Measurements from ENCODE around the gene PCSK5. TPM values are rescaled to one million over a fixed set of nuclear protein-coding genes. Genes with fewer than 3 reads are reported as not detected.

Gene PCSK5
- total and polyA plus RNA-seq, 4 donors, result 0.58 to 3.6 (median 0.82) TPM

- TF ChIP-seq FOXA1 (IDR thresholded peaks at IDR 0.05) (no peak), ZBTB33 (IDR thresholded peaks at IDR 0.05) (no peak), HNF4A (conservative IDR thresholded peaks at IDR 0.05) (no peak), GABPA (IDR thresholded peaks at IDR 0.05 in 1 of 2, conservative IDR thresholded peaks at IDR 0.05 in 1 of 2) (no peak), MAX (IDR thresholded peaks at IDR 0.05) (no peak), ATF3 (IDR thresholded peaks at IDR 0.05) (no peak), JUND (IDR thresholded peaks at IDR 0.05) (no peak), HNF4G (IDR thresholded peaks at IDR 0.05) (no peak), REST (IDR thresholded peaks at IDR 0.05) (no peak), EGR1 (IDR thresholded peaks at IDR 0.05; ENCODE audit: low read depth in 2 of 2) (no peak), NR2F2 (IDR thresholded peaks at IDR 0.05) (no peak), RAD21 (IDR thresholded peaks at IDR 0.05) (no peak), CTCF (IDR thresholded peaks at IDR 0.05; ENCODE audit: low read depth, low read length, missing input control) (no peak), SP1 (IDR thresholded peaks at IDR 0.05) (no peak), RXRA (IDR thresholded peaks at IDR 0.05) (no peak), FOXA2 (IDR thresholded peaks at IDR 0.05) (no peak), YY1 (IDR thresholded peaks at IDR 0.05) (no peak), TAF1 (conservative IDR thresholded peaks at IDR 0.05) (no peak)
- Histone ChIP-seq H3K4me1 (ENCODE audit: control insufficient read depth in 4 of 4, insufficient read depth in 4 of 4, low read length in 3 of 4) (peaks cover 0 to 27% (median 25%) of the 10 kb centered on the region in 4 donors), H3K9me3 (ENCODE audit: control insufficient read depth in 4 of 4, low read length in 3 of 4) (no peaks in the 10 kb centered on the region)
Observed at GRCh38 chr9:76377791-76378190, 487.3 kb downstream of the PCSK5 start.

More at GRCh38 chr9:76377791-76378190, 487.3 kb downstream of the PCSK5 start:
- H3K9ac ChIP-seq (ENCODE audit: low read depth in 1 of 2, low read length in 2 of 2), result no peak overlapping the region
- peaks cover 0 to 2% (median 0%) of the 10 kb centered on the region in 4 donors for H3K36me3 ChIP-seq (ENCODE audit: control insufficient read depth in 4 of 4, insufficient read depth in 3 of 4, low read depth in 1 of 4, low read length in 3 of 4)
- H3K4me3 ChIP-seq (ENCODE audit: low read depth in 1 of 3, low read length in 3 of 3), result no peak overlapping the region
- H3K27ac ChIP-seq (ENCODE audit: low read depth in 1 of 2, low read length in 2 of 2), result no peak overlapping the region
- no peak for DNase-seq (ENCODE audit: low spot score)
- H3K27me3 ChIP-seq (ENCODE audit: control insufficient read depth in 4 of 4, insufficient read depth in 4 of 4, low read length in 3 of 4), result no peaks in the 10 kb centered on the region
